Karpas-422 (cell line): ENCODE results near the gene BCAR3. TPM values are rescaled to one million over a fixed set of nuclear protein-coding genes. Genes with fewer than 3 reads are reported as not detected.

Experiments
- DNase-seq: peaks from one replicate; pipeline ENCODE4 v3.0.0-alpha.2; 2015
- H2AFZ ChIP-seq: fragments of 200-600 bp; sonication (generic); 2 replicates; pipeline ENCODE4 v1.6.1; 2014; ENCODE audit warnings: antibody characterized with exemption, low read length, mixed read lengths
- H3K27ac ChIP-seq: fragments of 200-600 bp; sonication (generic); 2 replicates; pipeline ENCODE4 v1.5.1; 2014; ENCODE audit warnings: mild to moderate bottlenecking, low read length, moderate library complexity
- H3K27me3 ChIP-seq: fragments of 200-600 bp; sonication (generic); 2 replicates; pipeline ENCODE4 v1.6.1; 2014; ENCODE audit warnings: low read length, mixed read lengths
- H3K36me3 ChIP-seq: fragments of 200-600 bp; sonication (generic); 2 replicates; pipeline ENCODE4 v1.6.1; 2014; ENCODE audit warnings: low read length, mixed read lengths; ENCODE audit not compliant: insufficient read depth
- H3K4me1 ChIP-seq: fragments of 200-600 bp; sonication (generic); 2 replicates; pipeline ENCODE4 v1.6.1; 2014; ENCODE audit warnings: mild to moderate bottlenecking, low read length, mixed read lengths
- H3K4me2 ChIP-seq: fragments of 200-600 bp; sonication (generic); 2 replicates; pipeline ENCODE4 v1.6.1; 2014; ENCODE audit warnings: low read length, low read depth, mild to moderate bottlenecking; ENCODE audit not compliant: poor library complexity, severe bottlenecking
- H3K4me3 ChIP-seq: fragments of 200-600 bp; sonication (generic); 2 replicates; pipeline ENCODE4 v1.5.1; 2014; ENCODE audit warnings: mild to moderate bottlenecking, antibody characterized with exemption, low read length, mixed read lengths
- H3K79me2 ChIP-seq: fragments of 200-600 bp; sonication (generic); 2 replicates; pipeline ENCODE4 v1.6.1; 2014; ENCODE audit warnings: mild to moderate bottlenecking, low read length, mixed read lengths
- H3K9ac ChIP-seq: fragments of 200-600 bp; sonication (generic); 2 replicates; pipeline ENCODE4 v1.6.0; 2014; ENCODE audit warnings: low read length
- H3K9me2 ChIP-seq: fragments of 200-600 bp; sonication (generic), shearing (Covaris generic); replicated peaks from 2 replicates; pipeline ENCODE4 v1.6.0; 2014; ENCODE audit warnings: mild to moderate bottlenecking, low read length, moderate library complexity; ENCODE audit not compliant: insufficient read depth
- H3K9me3 ChIP-seq: fragments of 300-700, 200-600 bp; sonication (generic); 2 replicates; pipeline ENCODE4 v1.6.1; 2014; ENCODE audit warnings: low read length, mixed read lengths
- H4K20me1 ChIP-seq: fragments of 200-600 bp; sonication (generic); 2 replicates; pipeline ENCODE4 v1.6.1; 2014; ENCODE audit warnings: mild to moderate bottlenecking, antibody characterized with exemption, low read length, low read depth; ENCODE audit not compliant: insufficient read depth
- total RNA-seq: library from RNA; depleted of rRNA; stranded (reverse); fragments of >200 nt; shearing (Covaris generic); gene quantifications from 2 replicates; pipeline ENCODE4 v1.2.3, GENCODE V29; 2014; ENCODE audit warnings: low replicate concordance

Gene BCAR3
- total RNA-seq, 1 experiment from 2014 or later = 9.9 TPM

- H3K4me3 ChIP-seq = no peak overlapping the region
- peaks cover 6% of the 10 kb centered on the region; the same call in 1 of the 2 replicates for H3K79me2 ChIP-seq
- no peak overlapping the region for H3K4me2 ChIP-seq
- H3K27me3 ChIP-seq = no peaks in the 10 kb centered on the region
- peaks cover 4% of the 10 kb centered on the region; the same call in 1 of the 2 replicates for H4K20me1 ChIP-seq
- no peaks in the 10 kb centered on the region for H3K9me2 ChIP-seq
- H3K9me3 ChIP-seq = no peaks in the 10 kb centered on the region
- no peak for DNase-seq
- H3K4me1 ChIP-seq = peaks cover 5% of the 10 kb centered on the region
- no peaks in the 10 kb centered on the region for H3K36me3 ChIP-seq
- no peak overlapping the region for H3K27ac ChIP-seq
- no peak overlapping the region for H2AFZ ChIP-seq
- no peak overlapping the region for H3K9ac ChIP-seq
Observed at GRCh38 chr1:93607814-93608186, 73.8 kb downstream of the BCAR3 start.

GRCh38 chr1:93605812-93606512 is 75.7 kb downstream of the BCAR3 start:
- H3K4me1 ChIP-seq = peaks cover 5% of the 10 kb centered on the region
- no peaks in the 10 kb centered on the region for H3K36me3 ChIP-seq
- H3K9me2 ChIP-seq = no peaks in the 10 kb centered on the region
- no peak overlapping the region for H3K4me2 ChIP-seq
- no peaks in the 10 kb centered on the region for H3K9me3 ChIP-seq
- no peak overlapping the region for H3K27ac ChIP-seq
- no peak overlapping the region for H2AFZ ChIP-seq
- no peak for DNase-seq
- H3K4me3 ChIP-seq = no peak overlapping the region
- H3K27me3 ChIP-seq = no peaks in the 10 kb centered on the region
- H4K20me1 ChIP-seq = peaks cover 6% of the 10 kb centered on the region; the same call in 1 of the 2 replicates
- H3K9ac ChIP-seq = no peak overlapping the region
- peaks cover 6% of the 10 kb centered on the region; the same call in 1 of the 2 replicates for H3K79me2 ChIP-seq

GRCh38 chr1:93605026-93605568 is 76.5 kb downstream of the BCAR3 start:
- Histone ChIP-seq H3K9me3 (no peaks in the 10 kb centered on the region), H3K9me2 (no peaks in the 10 kb centered on the region), H3K4me1 (peaks cover 5% of the 10 kb centered on the region), H3K9ac (no peak overlapping the region), H2AFZ (no peak overlapping the region), H3K27ac (no peak overlapping the region), H3K79me2 (peaks cover 6% of the 10 kb centered on the region; the same call in 1 of the 2 replicates), H3K4me2 (no peak overlapping the region), H3K4me3 (no peak overlapping the region), H3K36me3 (no peaks in the 10 kb centered on the region), H3K27me3 (no peaks in the 10 kb centered on the region), H4K20me1 (peaks cover 4% of the 10 kb centered on the region; the same call in 1 of the 2 replicates)
- no peak for DNase-seq

- Histone ChIP-seq H4K20me1 (peaks cover 4% of the 10 kb centered on the region; the same call in 1 of the 2 replicates), H3K4me3 (no peak overlapping the region), H3K4me2 (no peak overlapping the region), H3K79me2 (peaks cover 6% of the 10 kb centered on the region; the same call in 1 of the 2 replicates), H3K27ac (no peak overlapping the region), H3K9me3 (no peaks in the 10 kb centered on the region), H3K9ac (no peak overlapping the region), H3K4me1 (peaks cover 5% of the 10 kb centered on the region), H3K9me2 (no peaks in the 10 kb centered on the region), H3K27me3 (no peaks in the 10 kb centered on the region), H3K36me3 (no peaks in the 10 kb centered on the region), H2AFZ (no peak overlapping the region)
- no peak for DNase-seq
Observed at GRCh38 chr1:93604411-93604810, 77.2 kb downstream of the BCAR3 start.

- H3K4me2 ChIP-seq = no peak overlapping the region
- no peaks in the 10 kb centered on the region for H3K9me2 ChIP-seq
- H3K27ac ChIP-seq = no peak overlapping the region
- peaks cover 4% of the 10 kb centered on the region; the same call in 1 of the 2 replicates for H4K20me1 ChIP-seq
- H3K9ac ChIP-seq = no peak overlapping the region
- H3K4me3 ChIP-seq = no peak overlapping the region
- no peak overlapping the region for H2AFZ ChIP-seq
- peaks cover 6% of the 10 kb centered on the region; the same call in 1 of the 2 replicates for H3K79me2 ChIP-seq
- no peak for DNase-seq
- peaks cover 5% of the 10 kb centered on the region for H3K4me1 ChIP-seq
- no peaks in the 10 kb centered on the region for H3K27me3 ChIP-seq
- H3K36me3 ChIP-seq = no peaks in the 10 kb centered on the region
- H3K9me3 ChIP-seq = no peaks in the 10 kb centered on the region
Observed at GRCh38 chr1:93603601-93604000, 78.0 kb downstream of the BCAR3 start.

GRCh38 chr1:93603106-93603505 is 78.5 kb downstream of the BCAR3 start:
- Histone ChIP-seq H3K36me3 (no peaks in the 10 kb centered on the region), H2AFZ (no peak overlapping the region), H3K79me2 (peaks cover 6% of the 10 kb centered on the region; the same call in 1 of the 2 replicates), H3K27me3 (no peaks in the 10 kb centered on the region), H3K9me3 (no peaks in the 10 kb centered on the region), H3K4me1 (peaks cover 5% of the 10 kb centered on the region), H3K27ac (no peak overlapping the region), H4K20me1 (peaks cover 4% of the 10 kb centered on the region; the same call in 1 of the 2 replicates), H3K4me2 (no peak overlapping the region), H3K9me2 (no peaks in the 10 kb centered on the region), H3K9ac (no peak overlapping the region), H3K4me3 (no peak overlapping the region)
- DNase-seq = no peak

- no peak overlapping the region for H3K9ac ChIP-seq
- H3K4me2 ChIP-seq = no peak overlapping the region
- H3K9me2 ChIP-seq = no peaks in the 10 kb centered on the region
- no peaks in the 10 kb centered on the region for H3K9me3 ChIP-seq
- H3K27me3 ChIP-seq = no peaks in the 10 kb centered on the region
- H4K20me1 ChIP-seq = 0 out of 2 replicates have a peak, but pooled peaks cover 4% of the 10 kb centered on the region
- no peak overlapping the region for H2AFZ ChIP-seq
- no peak for DNase-seq
- H3K79me2 ChIP-seq = peaks cover 6% of the 10 kb centered on the region; the same call in 1 of the 2 replicates
- no peak overlapping the region for H3K4me3 ChIP-seq
- no peaks in the 10 kb centered on the region for H3K36me3 ChIP-seq
- no peak overlapping the region for H3K27ac ChIP-seq
- peaks cover 5% of the 10 kb centered on the region for H3K4me1 ChIP-seq
Observed at GRCh38 chr1:93602101-93602500, 79.5 kb downstream of the BCAR3 start.

GRCh38 chr1:93601686-93602085 is 80.0 kb downstream of the BCAR3 start:
- Histone ChIP-seq H2AFZ (no peak overlapping the region), H3K36me3 (no peaks in the 10 kb centered on the region), H4K20me1 (0 out of 2 replicates have a peak, but pooled peaks cover 4% of the 10 kb centered on the region), H3K9me3 (no peaks in the 10 kb centered on the region), H3K4me1 (peaks cover 5% of the 10 kb centered on the region), H3K9ac (no peak overlapping the region), H3K79me2 (peaks cover 6% of the 10 kb centered on the region; the same call in 1 of the 2 replicates), H3K4me2 (no peak overlapping the region), H3K27me3 (no peaks in the 10 kb centered on the region), H3K4me3 (no peak overlapping the region), H3K9me2 (no peaks in the 10 kb centered on the region), H3K27ac (no peak overlapping the region)
- no peak for DNase-seq
